DND-41 (cell line): ENCODE results near the gene COPS6.

Experiments used
- ATAC-seq: fragments of 200-7000 bp; cut with Tn5 transposase; 3 replicates; pipeline ENCODE4 v1.9.1; 2021; ENCODE audit warnings: low read depth; ENCODE audit not compliant: insufficient read depth
- DNase-seq: peaks from one replicate; pipeline ENCODE4 v3.0.0-alpha.2; 2020
- H2AFZ ChIP-seq: 2 replicates; pipeline ENCODE4 v1.6.0; 2012; ENCODE audit warnings: low read depth, low read length
- H3K27ac ChIP-seq: 2 replicates; pipeline ENCODE4 v1.5.1; 2012; ENCODE audit warnings: low read length, inconsistent platforms
- H3K27me3 ChIP-seq: fragments of 200-600 bp; sonication (generic); 2 replicates; pipeline ENCODE4 v1.6.0; 2012; ENCODE audit warnings: low read length, mild to moderate bottlenecking, inconsistent platforms; ENCODE audit not compliant: insufficient read depth, poor library complexity
- H3K36me3 ChIP-seq: 2 replicates; pipeline ENCODE4 v1.5.1; 2012; ENCODE audit warnings: low read length, inconsistent platforms; ENCODE audit not compliant: insufficient read depth
- H3K4me1 ChIP-seq: 2 replicates; pipeline ENCODE4 v1.5.1; 2012; ENCODE audit warnings: mild to moderate bottlenecking, low read length; ENCODE audit not compliant: insufficient read depth
- H3K4me2 ChIP-seq: 2 replicates; pipeline ENCODE4 v1.6.0; 2012; ENCODE audit warnings: mild to moderate bottlenecking, moderate library complexity, low read length, inconsistent platforms; ENCODE audit not compliant: insufficient read depth
- H3K4me3 ChIP-seq, 2 experiments: fragments of 200-600 bp in 1 of 2; shearing (Covaris generic) in 1 of 2; 2 replicates each; pipeline ENCODE4 v1.5.1; 2012 to 2016; ENCODE audit warnings: inconsistent platforms in 2 of 2, low read length in 2 of 2, mild to moderate bottlenecking in 2 of 2, low read depth in 1 of 2, moderate library complexity in 1 of 2
- H3K79me2 ChIP-seq: 2 replicates; pipeline ENCODE4 v1.6.0; 2012; ENCODE audit warnings: low read length, inconsistent platforms; ENCODE audit not compliant: insufficient read depth
- H3K9ac ChIP-seq: 2 replicates; pipeline ENCODE4 v1.6.0; 2012; ENCODE audit warnings: low read depth, mild to moderate bottlenecking, inconsistent platforms, low read length, moderate library complexity
- H3K9me3 ChIP-seq: 2 replicates; pipeline ENCODE4 v1.5.1; 2012; ENCODE audit warnings: low read length, moderate library complexity, mild to moderate bottlenecking, inconsistent platforms; ENCODE audit not compliant: insufficient read depth, severe bottlenecking
- H4K20me1 ChIP-seq: 2 replicates; pipeline ENCODE4 v1.6.0; 2012; ENCODE audit warnings: low read length; ENCODE audit not compliant: insufficient read depth
- EZH2 ChIP-seq: IDR thresholded peaks from 3 replicates; pipeline ENCODE4 v1.6.1; 2012; ENCODE audit warnings: borderline replicate concordance, low read depth, mild to moderate bottlenecking, moderate library complexity, low read length, inconsistent platforms; ENCODE audit not compliant: severe bottlenecking
- TF ChIP-seq, protein P1 (sequence below): IDR thresholded peaks from 2 replicates; pipeline ENCODE4 v1.5.1; 2012; ENCODE audit warnings: borderline replicate concordance, low read length, moderate library complexity, mild to moderate bottlenecking; ENCODE audit not compliant: poor library complexity, severe bottlenecking; ENCODE audit errors: extremely low read depth

The COPS6 gene

DNA sequence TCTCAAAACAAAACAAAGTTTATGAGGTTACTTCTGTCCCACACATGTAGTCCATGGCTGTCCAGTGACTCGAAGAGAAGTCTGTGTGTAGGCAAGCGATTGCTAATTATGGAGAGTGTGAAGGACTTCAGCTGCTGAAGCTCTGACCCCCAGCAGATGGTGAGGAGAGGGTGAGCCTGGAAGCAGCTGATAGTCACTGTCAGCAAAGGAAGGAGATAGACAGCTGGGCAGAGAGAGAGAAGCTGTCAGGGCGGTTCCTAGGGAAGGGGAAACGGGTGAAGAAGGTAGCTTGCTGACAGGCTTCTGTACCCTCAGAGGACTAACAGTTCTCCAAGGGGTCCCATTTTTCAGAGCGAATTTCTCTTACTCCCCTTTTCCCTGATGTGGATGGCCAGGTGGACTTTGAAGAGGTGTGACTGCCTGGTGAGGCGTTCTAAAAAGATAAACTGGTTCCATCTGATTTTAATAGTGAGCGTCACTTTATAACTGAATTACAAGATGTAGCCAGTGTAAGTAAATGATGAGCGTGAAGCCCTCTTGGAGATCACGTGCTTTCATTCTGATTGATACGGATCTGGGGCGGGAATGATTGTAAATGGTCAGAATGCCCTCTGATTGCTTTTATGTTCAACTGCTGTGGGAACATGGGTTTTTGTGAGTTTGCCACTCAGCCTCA, 27.1 kb upstream of the COPS6 start:
- Histone ChIP-seq H2AFZ (no peak overlapping the region), H3K4me2 (no peak overlapping the region), H3K36me3 (peaks cover 58% of the 10 kb centered on the region), H3K9me3 (no peaks in the 10 kb centered on the region), H3K79me2 (no peaks in the 10 kb centered on the region), H4K20me1 (no peaks in the 10 kb centered on the region), H3K27ac (no peak overlapping the region), H3K4me3 (no peak overlapping the region), H3K4me1 (no peaks in the 10 kb centered on the region), H3K27me3 (no peaks in the 10 kb centered on the region), H3K9ac (no peak overlapping the region)
- TF ChIP-seq EZH2, result no peak
- TF ChIP-seq, protein P1, sequence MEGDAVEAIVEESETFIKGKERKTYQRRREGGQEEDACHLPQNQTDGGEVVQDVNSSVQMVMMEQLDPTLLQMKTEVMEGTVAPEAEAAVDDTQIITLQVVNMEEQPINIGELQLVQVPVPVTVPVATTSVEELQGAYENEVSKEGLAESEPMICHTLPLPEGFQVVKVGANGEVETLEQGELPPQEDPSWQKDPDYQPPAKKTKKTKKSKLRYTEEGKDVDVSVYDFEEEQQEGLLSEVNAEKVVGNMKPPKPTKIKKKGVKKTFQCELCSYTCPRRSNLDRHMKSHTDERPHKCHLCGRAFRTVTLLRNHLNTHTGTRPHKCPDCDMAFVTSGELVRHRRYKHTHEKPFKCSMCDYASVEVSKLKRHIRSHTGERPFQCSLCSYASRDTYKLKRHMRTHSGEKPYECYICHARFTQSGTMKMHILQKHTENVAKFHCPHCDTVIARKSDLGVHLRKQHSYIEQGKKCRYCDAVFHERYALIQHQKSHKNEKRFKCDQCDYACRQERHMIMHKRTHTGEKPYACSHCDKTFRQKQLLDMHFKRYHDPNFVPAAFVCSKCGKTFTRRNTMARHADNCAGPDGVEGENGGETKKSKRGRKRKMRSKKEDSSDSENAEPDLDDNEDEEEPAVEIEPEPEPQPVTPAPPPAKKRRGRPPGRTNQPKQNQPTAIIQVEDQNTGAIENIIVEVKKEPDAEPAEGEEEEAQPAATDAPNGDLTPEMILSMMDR, result no peak
- no peak for ATAC-seq
- DNase-seq, result no peak

DNA sequence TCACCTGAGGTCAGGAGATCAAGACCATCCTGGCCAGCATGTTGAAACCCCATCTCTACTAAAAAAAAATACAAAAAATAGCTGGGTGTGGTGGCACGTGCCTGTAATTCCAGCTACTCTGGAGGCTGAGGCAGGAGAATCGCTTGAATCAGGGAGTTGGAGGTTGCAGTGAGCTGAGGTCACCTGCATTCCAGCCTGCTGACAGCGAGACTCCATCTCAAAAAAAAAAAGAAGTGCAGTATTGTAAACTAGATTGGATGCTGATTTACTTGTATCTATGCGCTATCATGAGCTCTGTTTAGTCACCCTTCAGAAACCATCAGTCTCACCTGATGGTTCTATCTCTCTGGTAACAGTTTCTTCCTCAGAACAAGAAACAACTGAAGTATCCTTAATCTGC, 25.4 kb upstream of the COPS6 start:
- Histone ChIP-seq H3K27me3 (no peaks in the 10 kb centered on the region), H3K27ac (no peak overlapping the region), H4K20me1 (no peaks in the 10 kb centered on the region), H3K4me3 (no peak overlapping the region), H3K79me2 (no peaks in the 10 kb centered on the region), H3K4me2 (no peak overlapping the region), H3K4me1 (no peaks in the 10 kb centered on the region), H2AFZ (no peak overlapping the region), H3K9me3 (no peaks in the 10 kb centered on the region), H3K9ac (no peak overlapping the region), H3K36me3 (peaks cover 52% of the 10 kb centered on the region)
- no peak for DNase-seq
- no peak for TF ChIP-seq EZH2
- TF ChIP-seq, protein P1, result no peak
- no peak for ATAC-seq

DNA sequence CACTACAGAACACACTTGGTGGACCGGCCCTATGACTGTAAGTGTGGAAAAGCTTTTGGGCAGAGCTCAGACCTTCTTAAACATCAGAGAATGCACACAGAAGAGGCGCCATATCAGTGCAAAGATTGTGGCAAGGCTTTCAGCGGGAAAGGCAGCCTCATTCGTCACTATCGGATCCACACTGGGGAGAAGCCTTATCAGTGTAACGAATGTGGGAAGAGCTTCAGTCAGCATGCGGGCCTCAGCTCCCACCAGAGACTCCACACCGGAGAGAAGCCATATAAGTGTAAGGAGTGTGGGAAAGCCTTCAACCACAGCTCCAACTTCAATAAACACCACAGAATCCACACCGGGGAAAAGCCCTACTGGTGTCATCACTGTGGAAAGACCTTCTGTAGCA, 24.6 kb upstream of the COPS6 start:
- Histone ChIP-seq H3K79me2 (no peaks in the 10 kb centered on the region), H3K9ac (no peak overlapping the region), H3K4me1 (no peaks in the 10 kb centered on the region), H3K4me2 (no peak overlapping the region), H3K27ac (no peak overlapping the region), H3K4me3 (no peak overlapping the region), H4K20me1 (no peaks in the 10 kb centered on the region), H2AFZ (no peak overlapping the region), H3K9me3 (no peaks in the 10 kb centered on the region), H3K36me3 (peaks cover 46% of the 10 kb centered on the region), H3K27me3 (no peaks in the 10 kb centered on the region)
- no peak for ATAC-seq
- TF ChIP-seq EZH2, result no peak
- TF ChIP-seq, protein P1, result no peak
- DNase-seq, result no peak
